GM12872 (cell line): Measurements from ENCODE around the gene HOATZ.

Source experiments
- CTCF ChIP-seq: IDR thresholded peaks from 3 replicates; pipeline ENCODE4 v1.5.1; 2011; ENCODE audit warnings: low read depth, mild to moderate bottlenecking, low read length, moderate library complexity; ENCODE audit not compliant: insufficient read depth

Gene HOATZ

GRCh38 chr11:111582881-111583280, 68.3 kb downstream of the HOATZ start:
- no peak for TF ChIP-seq CTCF

DNA sequence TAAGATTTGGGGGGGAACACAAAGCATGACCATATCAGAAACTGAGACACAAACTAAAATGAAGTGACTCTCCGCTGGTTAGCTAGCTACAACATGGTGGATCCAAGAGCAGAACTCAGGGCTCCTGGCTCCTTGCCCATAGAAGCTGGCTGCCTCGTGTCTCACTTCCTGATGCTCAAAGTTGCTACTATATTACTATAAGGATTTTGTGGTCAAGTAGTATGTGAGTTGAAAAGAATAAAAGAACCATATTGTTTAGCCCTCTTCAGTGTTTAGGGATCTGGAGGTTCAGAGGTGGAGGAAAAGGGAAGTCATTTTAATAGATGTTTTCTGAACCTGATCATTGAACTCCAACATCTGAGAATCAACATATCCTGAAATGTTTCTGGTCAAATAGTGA, 70.8 kb downstream of the HOATZ start:
- TF ChIP-seq CTCF, result no peak

GRCh38 chr11:111586388-111586831, 71.8 kb downstream of the HOATZ start:
- TF ChIP-seq CTCF, result peak; percentile 61; the same call in 2 of the 3 replicates
